Memory B cell (primary cell): ENCODE measurements around the gene AARS2.

Experiments
- ATAC-seq: fragments of 150-1000 bp; cut with Tn5 transposase; 2 replicates; pipeline ENCODE4 v1.10.0; 2021; ENCODE audit warnings: low read depth, mild to moderate bottlenecking, moderate library complexity
- DNase-seq, 2 donors: peaks; one replicate each; pipeline ENCODE4 v3.0.0; 2022; ENCODE audit warnings: low spot score in 2 of 2
- H3K27ac Mint-ChIP-seq: one replicate; pipeline ENCODE4 v1.8.0; 2022; ENCODE audit warnings: mild to moderate bottlenecking, moderate library complexity, mixed read lengths
- H3K27me3 Mint-ChIP-seq: one replicate; pipeline ENCODE4 v1.8.0; 2022; ENCODE audit warnings: mixed read lengths
- H3K36me3 Mint-ChIP-seq: one replicate; pipeline ENCODE4 v1.8.0; 2022; ENCODE audit warnings: mild to moderate bottlenecking, mixed read lengths
- H3K4me1 Mint-ChIP-seq: one replicate; pipeline ENCODE4 v1.8.0; 2022; ENCODE audit warnings: mixed read lengths
- H3K4me3 Mint-ChIP-seq: one replicate; pipeline ENCODE4 v1.8.0; 2022; ENCODE audit warnings: mild to moderate bottlenecking, moderate library complexity, mixed read lengths
- H3K9me3 Mint-ChIP-seq: one replicate; pipeline ENCODE4 v1.8.0; 2022; ENCODE audit warnings: mixed read lengths

AARS2 gene

DNA sequence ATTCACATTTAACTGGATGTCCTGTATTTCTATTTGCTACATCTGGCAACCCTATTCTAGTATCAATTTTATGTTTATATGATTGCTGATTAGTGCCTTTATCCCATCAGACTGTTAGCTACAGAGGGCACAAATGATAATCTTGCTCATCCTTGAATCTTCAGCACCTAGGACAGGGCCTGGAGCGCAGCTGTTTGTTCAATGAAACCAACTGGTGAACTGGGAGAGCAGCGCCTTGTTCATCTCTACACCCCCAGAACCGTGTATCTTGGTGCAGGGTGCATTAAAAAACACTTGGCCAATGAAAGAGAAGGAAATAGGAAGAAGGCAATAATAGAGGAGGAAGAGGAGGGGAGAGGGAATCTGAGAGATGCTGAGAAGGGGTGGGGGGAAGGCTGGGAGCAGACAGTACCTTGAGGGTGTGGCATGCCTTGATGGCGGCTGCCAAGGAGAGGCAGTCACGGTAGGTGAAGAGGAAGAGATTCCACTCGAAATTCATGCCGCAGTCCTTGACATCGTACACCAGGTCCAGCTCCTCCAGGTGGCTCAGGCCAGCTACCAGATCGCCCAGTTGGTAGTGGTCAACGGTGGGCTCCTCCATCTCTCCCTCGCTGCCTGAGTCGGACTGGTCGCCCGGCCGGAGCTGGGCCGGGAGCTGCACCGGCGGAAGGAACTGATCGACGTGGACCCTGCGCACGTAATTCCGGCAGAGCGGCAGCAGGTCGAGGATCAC lies 27.4 kb downstream of the AARS2 start:
- Mint-ChIP-seq H3K4me1 (no peaks in the 10 kb centered on the region), H3K27me3 (peaks cover 39% of the 10 kb centered on the region)

DNA sequence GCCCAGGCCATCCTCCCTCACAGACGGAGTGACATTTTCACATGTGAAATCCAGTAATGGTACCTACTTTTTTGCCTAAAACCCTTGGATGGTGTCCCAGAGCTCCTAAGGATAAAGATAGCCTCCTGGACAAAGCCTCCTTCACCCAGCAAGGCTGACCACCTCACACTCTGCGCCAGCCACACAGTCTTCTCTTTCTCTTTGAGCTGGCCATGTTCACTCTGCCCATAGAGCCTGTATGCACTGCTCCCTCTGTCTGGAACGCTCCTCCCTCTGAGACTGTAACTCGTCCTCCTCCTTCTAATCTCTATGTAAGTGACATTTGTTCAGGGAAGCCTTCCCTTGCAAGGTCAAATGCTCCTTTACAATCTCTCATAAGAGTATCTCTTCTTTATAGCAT lies 28.3 kb downstream of the AARS2 start:
- Mint-ChIP-seq H3K27ac (no peak overlapping the region), H3K9me3 (no peaks in the 10 kb centered on the region), H3K27me3 (peaks cover 35% of the 10 kb centered on the region), H3K4me1 (no peaks in the 10 kb centered on the region), H3K36me3 (peaks cover 3% of the 10 kb centered on the region), H3K4me3 (no peak overlapping the region)
- DNase-seq (no peak), ATAC-seq (no peak)

More for the DNA sequence above, 27.4 kb downstream of the AARS2 start:
- H3K36me3 Mint-ChIP-seq: peaks cover 3% of the 10 kb centered on the region
- no peaks in the 10 kb centered on the region for H3K9me3 Mint-ChIP-seq
- ATAC-seq (no peak), DNase-seq (no peak)
- H3K27ac Mint-ChIP-seq: no peak overlapping the region
- H3K4me3 Mint-ChIP-seq: no peak overlapping the region

DNA sequence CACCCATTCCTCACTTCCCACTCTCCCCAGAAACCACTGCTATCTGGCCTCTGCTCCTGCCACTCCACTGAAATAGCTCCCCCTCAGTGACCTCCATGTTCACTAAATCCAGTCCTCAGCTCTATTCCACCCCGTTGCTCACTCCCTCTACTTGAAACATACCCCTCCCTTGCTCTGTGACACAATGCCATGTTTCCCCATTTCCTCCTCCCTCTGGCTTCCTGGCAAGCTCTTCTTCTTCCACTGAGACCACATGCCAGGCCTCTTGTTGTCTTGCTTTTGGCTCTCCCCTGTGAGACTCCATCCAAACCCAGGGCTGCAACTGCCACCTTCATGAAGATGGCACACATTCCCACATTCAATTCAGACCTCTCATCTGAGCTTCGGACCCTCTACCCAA lies 29.0 kb downstream of the AARS2 start:
- ATAC-seq (no peak), DNase-seq (no peak)
- Mint-ChIP-seq H3K4me1 (no peaks in the 10 kb centered on the region), H3K27ac (no peak overlapping the region), H3K36me3 (peaks cover 3% of the 10 kb centered on the region), H3K27me3 (peaks cover 33% of the 10 kb centered on the region), H3K9me3 (no peaks in the 10 kb centered on the region), H3K4me3 (no peak overlapping the region)

- DNase-seq: no peak
- H3K4me1 Mint-ChIP-seq: peaks cover 3% of the 10 kb centered on the region
- H3K4me3 Mint-ChIP-seq: no peak overlapping the region
- no peak for ATAC-seq
- H3K36me3 Mint-ChIP-seq: peaks cover 3% of the 10 kb centered on the region
- no peaks in the 10 kb centered on the region for H3K9me3 Mint-ChIP-seq
- H3K27me3 Mint-ChIP-seq: peaks cover 29% of the 10 kb centered on the region
- no peak overlapping the region for H3K27ac Mint-ChIP-seq
Observed at GRCh38 chr6:44278774-44279697, 34.1 kb downstream of the AARS2 start.

DNA sequence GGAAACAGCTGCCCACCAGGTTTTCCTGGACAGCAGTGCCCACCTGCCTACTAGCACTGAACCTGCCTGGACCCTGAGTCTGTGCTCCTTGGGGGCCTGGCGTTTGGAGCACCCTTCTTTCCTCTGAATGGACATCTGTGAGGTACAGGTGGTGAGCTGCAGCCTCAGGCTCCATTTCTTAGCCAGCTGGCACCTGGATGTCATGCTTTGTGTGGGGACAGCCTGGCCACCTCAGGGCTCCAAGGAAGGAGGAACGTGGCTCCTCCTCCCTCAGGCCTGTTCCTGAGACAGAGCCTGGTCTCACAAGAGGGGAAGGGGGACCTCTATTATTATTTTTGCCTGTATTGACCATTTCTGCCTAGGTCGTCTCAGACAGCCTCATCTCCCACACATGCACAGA lies 34.8 kb downstream of the AARS2 start:
- DNase-seq: no peak
- peaks cover 3% of the 10 kb centered on the region for H3K4me1 Mint-ChIP-seq
- H3K36me3 Mint-ChIP-seq: peaks cover 3% of the 10 kb centered on the region
- H3K9me3 Mint-ChIP-seq: no peaks in the 10 kb centered on the region
- H3K27ac Mint-ChIP-seq: no peak overlapping the region
- H3K27me3 Mint-ChIP-seq: peaks cover 31% of the 10 kb centered on the region
- no peak overlapping the region for H3K4me3 Mint-ChIP-seq
- no peak for ATAC-seq

GRCh38 chr6:44277763-44278162 lies 35.4 kb downstream of the AARS2 start:
- H3K27ac Mint-ChIP-seq: no peak overlapping the region
- no peak overlapping the region for H3K4me3 Mint-ChIP-seq
- peaks cover 3% of the 10 kb centered on the region for H3K36me3 Mint-ChIP-seq
- no peaks in the 10 kb centered on the region for H3K9me3 Mint-ChIP-seq
- no peak for ATAC-seq
- H3K4me1 Mint-ChIP-seq: peaks cover 3% of the 10 kb centered on the region
- H3K27me3 Mint-ChIP-seq: peaks cover 36% of the 10 kb centered on the region
- DNase-seq: no peak

- no peak for DNase-seq
- Mint-ChIP-seq H3K27me3 (peaks cover 38% of the 10 kb centered on the region), H3K9me3 (no peaks in the 10 kb centered on the region), H3K27ac (no peak overlapping the region), H3K4me3 (no peak overlapping the region), H3K36me3 (peaks cover 3% of the 10 kb centered on the region), H3K4me1 (peaks cover 3% of the 10 kb centered on the region)
- no peak for ATAC-seq
Observed at GRCh38 chr6:44276667-44277640, 36.2 kb downstream of the AARS2 start.

- no peaks in the 10 kb centered on the region for H3K9me3 Mint-ChIP-seq
- H3K36me3 Mint-ChIP-seq: peaks cover 3% of the 10 kb centered on the region
- H3K27me3 Mint-ChIP-seq: peaks cover 41% of the 10 kb centered on the region
- H3K4me1 Mint-ChIP-seq: peaks cover 7% of the 10 kb centered on the region
- ATAC-seq (peak; percentile 81), DNase-seq (no peak)
- H3K4me3 Mint-ChIP-seq: no peak overlapping the region
- no peak overlapping the region for H3K27ac Mint-ChIP-seq
Observed at GRCh38 chr6:44275749-44276648, 37.1 kb downstream of the AARS2 start.

- Mint-ChIP-seq H3K36me3 (peaks cover 3% of the 10 kb centered on the region), H3K27ac (no peak overlapping the region), H3K27me3 (peaks cover 40% of the 10 kb centered on the region), H3K4me1 (peaks cover 8% of the 10 kb centered on the region), H3K9me3 (no peaks in the 10 kb centered on the region), H3K4me3 (no peak overlapping the region)
- ATAC-seq (no peak), DNase-seq (no peak)
Observed at GRCh38 chr6:44275271-44275748, 37.8 kb downstream of the AARS2 start.

GRCh38 chr6:44273617-44274016 lies 39.5 kb downstream of the AARS2 start:
- Mint-ChIP-seq H3K27me3 (peaks cover 37% of the 10 kb centered on the region), H3K9me3 (no peaks in the 10 kb centered on the region)

GRCh38 chr6:44272999-44273566 lies 40.1 kb downstream of the AARS2 start:
- no peak for DNase-seq
- ATAC-seq: no peak
- no peak overlapping the region for H3K27ac Mint-ChIP-seq
- peak overlapping the region; percentile 1 for H3K4me3 Mint-ChIP-seq
- no peaks in the 10 kb centered on the region for H3K9me3 Mint-ChIP-seq
- H3K36me3 Mint-ChIP-seq: peaks cover 3% of the 10 kb centered on the region
- peaks cover 13% of the 10 kb centered on the region for H3K4me1 Mint-ChIP-seq
- H3K27me3 Mint-ChIP-seq: peaks cover 37% of the 10 kb centered on the region

More at GRCh38 chr6:44273617-44274016, 39.5 kb downstream of the AARS2 start:
- Mint-ChIP-seq H3K27ac (no peak overlapping the region), H3K36me3 (peaks cover 3% of the 10 kb centered on the region), H3K4me1 (peaks cover 13% of the 10 kb centered on the region), H3K4me3 (no peak overlapping the region)
- DNase-seq (no peak), ATAC-seq (no peak)

DNA sequence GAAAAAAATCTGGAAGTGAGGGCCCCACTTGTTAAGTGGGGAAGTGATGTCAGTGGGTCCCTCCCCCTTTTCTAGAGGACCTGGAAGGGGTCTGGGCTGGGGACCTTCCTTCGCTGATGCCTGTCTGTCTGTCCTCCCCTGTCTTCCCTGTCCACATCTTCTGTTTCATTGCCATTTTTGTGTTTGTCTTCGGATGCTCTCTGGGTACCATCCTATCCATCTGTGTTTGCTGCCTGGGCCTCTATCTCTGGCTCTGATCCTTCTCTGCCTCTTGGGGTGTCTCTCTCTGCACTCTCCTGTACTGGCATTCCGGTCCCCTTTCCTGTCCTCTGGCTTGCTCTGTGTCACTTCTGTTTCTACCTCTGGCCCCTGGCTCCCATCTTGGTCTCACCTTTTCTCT lies 40.6 kb downstream of the AARS2 start:
- H3K36me3 Mint-ChIP-seq: peaks cover 3% of the 10 kb centered on the region
- H3K4me1 Mint-ChIP-seq: peaks cover 13% of the 10 kb centered on the region
- H3K9me3 Mint-ChIP-seq: no peaks in the 10 kb centered on the region
- no peak for ATAC-seq
- no peak overlapping the region for H3K4me3 Mint-ChIP-seq
- no peak for DNase-seq
- no peak overlapping the region for H3K27ac Mint-ChIP-seq
- peaks cover 32% of the 10 kb centered on the region for H3K27me3 Mint-ChIP-seq
